GM23338 (cell line): ENCODE measurements around the gene OSER1. TPM values are rescaled to one million over a fixed set of nuclear protein-coding genes. Genes with fewer than 3 reads are reported as not detected.

ENCODE experiments used
- ATAC-seq: fragments of 200-7000 bp; cut with Tn5 transposase; 3 replicates; pipeline ENCODE4 v1.9.1; 2020
- DNase-seq: peaks from one replicate; pipeline ENCODE4 v3.0.0-alpha.2; 2015; ENCODE audit warnings: low spot score
- H2AFZ ChIP-seq: fragments of 200-600 bp; sonication (generic); 2 replicates; pipeline ENCODE4 v1.8.0; 2016; ENCODE audit warnings: antibody characterized with exemption, mild to moderate bottlenecking, moderate library complexity
- H3F3A ChIP-seq: fragments of 200-600 bp; sonication (generic); replicated peaks from 2 replicates; pipeline ENCODE4 v1.8.0; 2017; ENCODE audit warnings: antibody characterized with exemption, mixed run types, low read depth
- H3K27ac ChIP-seq: fragments of 200-600 bp; sonication (generic); 2 replicates; pipeline ENCODE4 v1.6.1; 2016; ENCODE audit warnings: low read depth
- H3K27me3 ChIP-seq: fragments of 200-600 bp; sonication (generic); 2 replicates; pipeline ENCODE4 v1.8.0; 2016; ENCODE audit warnings: mild to moderate bottlenecking, mixed run types, moderate library complexity; ENCODE audit not compliant: insufficient read depth
- H3K36me3 ChIP-seq: fragments of 200-600 bp; sonication (generic); 2 replicates; pipeline ENCODE4 v1.8.0; 2016; ENCODE audit warnings: mild to moderate bottlenecking; ENCODE audit not compliant: insufficient read depth
- H3K4me1 ChIP-seq: fragments of 200-600 bp; sonication (generic); 2 replicates; pipeline ENCODE4 v1.8.0; 2016; ENCODE audit warnings: mild to moderate bottlenecking, moderate library complexity; ENCODE audit not compliant: insufficient read depth
- H3K4me2 ChIP-seq: fragments of 200-600 bp; sonication (generic); 2 replicates; pipeline ENCODE4 v1.7.1; 2017; ENCODE audit warnings: mixed run types
- H3K4me3 ChIP-seq: fragments of 200-600 bp; sonication (generic); 2 replicates; pipeline ENCODE4 v1.6.1; 2016; ENCODE audit warnings: mixed run types
- H3K79me2 ChIP-seq: fragments of 200-600 bp; sonication (generic); replicated peaks from 2 replicates; pipeline ENCODE4 v1.8.0; 2017; ENCODE audit warnings: mild to moderate bottlenecking; ENCODE audit not compliant: insufficient read depth
- H3K9me2 ChIP-seq: fragments of 200-600 bp; sonication (generic); 2 replicates; pipeline ENCODE4 v1.8.0; 2017; ENCODE audit not compliant: insufficient read depth
- H4K20me1 ChIP-seq: fragments of 200-600 bp; sonication (generic); replicated peaks from 2 replicates; pipeline ENCODE4 v1.8.0; 2017; ENCODE audit warnings: mild to moderate bottlenecking; ENCODE audit not compliant: insufficient read depth
- H3K27ac Mint-ChIP-seq: 2 replicates; pipeline ENCODE4 v1.8.0; 2020; ENCODE audit warnings: inconsistent platforms, mild to moderate bottlenecking, moderate library complexity, mixed read lengths
- H3K27me3 Mint-ChIP-seq: 3 replicates; pipeline ENCODE4 v1.8.0; 2022; ENCODE audit warnings: low read depth, mild to moderate bottlenecking, moderate library complexity, mixed read lengths, inconsistent platforms; ENCODE audit not compliant: insufficient read depth, poor library complexity
- H3K36me3 Mint-ChIP-seq: 3 replicates; pipeline ENCODE4 v1.8.0; 2021; ENCODE audit warnings: low read depth, mild to moderate bottlenecking, inconsistent platforms, moderate library complexity, mixed read lengths
- H3K4me1 Mint-ChIP-seq: 3 replicates; pipeline ENCODE4 v1.8.0; 2020; ENCODE audit warnings: mild to moderate bottlenecking, inconsistent platforms, mixed read lengths
- H3K4me3 Mint-ChIP-seq: 3 replicates; pipeline ENCODE4 v1.8.0; 2021; ENCODE audit warnings: moderate library complexity, mild to moderate bottlenecking, inconsistent platforms, mixed read lengths
- H3K9me3 Mint-ChIP-seq: 3 replicates; pipeline ENCODE4 v1.8.0; 2020; ENCODE audit warnings: moderate library complexity, mild to moderate bottlenecking, inconsistent platforms, mixed read lengths
- CREB1 ChIP-seq: fragments of 250-450 bp; sonication (Bioruptor Pico); IDR thresholded peaks from 2 replicates; pipeline ENCODE4 v1.5.0; 2020; ENCODE audit warnings: low read depth, mild to moderate bottlenecking, moderate library complexity
- CTCF ChIP-seq, 2 experiments: fragments of 200-600 bp in 1 of 2; sonication (generic) in 1 of 2; conservative IDR thresholded peaks; 2 replicates each; pipeline versions ENCODE4 v1.5.1 to v1.6.1; 2016 to 2017; ENCODE audit warnings: antibody characterized with exemption in 2 of 2, low read depth in 2 of 2, mild to moderate bottlenecking in 2 of 2, moderate library complexity in 1 of 2
- ETS1 ChIP-seq: IDR thresholded peaks from 2 replicates; pipeline ENCODE4 v1.6.1; 2016; ENCODE audit warnings: antibody characterized with exemption
- EZH2 ChIP-seq: fragments of 200-600 bp; sonication (generic); IDR thresholded peaks from one replicate; pipeline ENCODE4 v1.8.0; 2017; ENCODE audit warnings: antibody characterized with exemption, mild to moderate bottlenecking, low read depth; ENCODE audit not compliant: unreplicated experiment
- EZH2phosphoT487 ChIP-seq: fragments of 200-600 bp; sonication (generic); IDR thresholded peaks from one replicate; pipeline ENCODE4 v1.8.1; 2018; ENCODE audit warnings: antibody characterized with exemption; ENCODE audit not compliant: unreplicated experiment
- JUNB ChIP-seq: IDR thresholded peaks from one replicate; pipeline ENCODE4 v1.6.1; 2016; ENCODE audit warnings: antibody characterized with exemption; ENCODE audit not compliant: unreplicated experiment
- NANOG ChIP-seq: IDR thresholded peaks from 2 replicates; pipeline ENCODE4 v1.6.1; 2016; ENCODE audit warnings: antibody characterized with exemption, borderline replicate concordance
- POLR2AphosphoS5 ChIP-seq: IDR thresholded peaks from 2 replicates; pipeline ENCODE4 v1.6.1; 2016; ENCODE audit warnings: antibody characterized with exemption, low read depth
- REST ChIP-seq: IDR thresholded peaks from one replicate; pipeline ENCODE4 v1.6.1; 2018; ENCODE audit warnings: antibody characterized with exemption; ENCODE audit not compliant: unreplicated experiment
- STAT1 ChIP-seq: IDR thresholded peaks from one replicate; pipeline ENCODE4 v1.6.1; 2016; ENCODE audit warnings: antibody characterized with exemption; ENCODE audit not compliant: unreplicated experiment
- ZNF114 ChIP-seq: fragments of 250-450 bp; sonication (Bioruptor Pico); IDR thresholded peaks from 2 replicates; pipeline ENCODE4 v1.5.0; 2020; ENCODE audit warnings: mild to moderate bottlenecking, moderate library complexity
- ZNF331 ChIP-seq: fragments of 250-450 bp; sonication (Bioruptor Pico); IDR thresholded peaks from 2 replicates; pipeline ENCODE4 v1.5.0; 2020; ENCODE audit warnings: low read depth, mild to moderate bottlenecking, moderate library complexity
- ZNF462 ChIP-seq: fragments of 250-450 bp; sonication (Bioruptor Pico); IDR thresholded peaks from 2 replicates; pipeline ENCODE4 v1.5.0; 2020; ENCODE audit warnings: mild to moderate bottlenecking, moderate library complexity
- polyA plus RNA-seq: library from polyadenylated mRNA; unstranded; fragments of >200 nt; fragmentation: Nextera tagmentation; extraction: Ambion mirVana; gene quantifications from 2 replicates; pipeline ENCODE4 v1.2.1, GENCODE V29; 2016
- total RNA-seq: library from RNA; depleted of rRNA; stranded (reverse); fragments of >200 nt; shearing (Covaris generic); gene quantifications from 2 replicates; pipeline ENCODE4 v1.2.3, GENCODE V29; 2014

The OSER1 gene
- total and polyA plus RNA-seq, 2 experiments from 2014 or later, result 25.2 to 31.1 TPM

- TF ChIP-seq ZNF462 (CRISPR knock-in tag), result no peak
- no peak for TF ChIP-seq STAT1
These were observed 15.0 kb downstream of the OSER1 start (continued) for GRCh38 chr20:44195605-44196004.

- DNase-seq (no peak), ATAC-seq (no peak)
- no peaks in the 10 kb centered on the region for H3K9me2 ChIP-seq
- no peaks in the 10 kb centered on the region for H3K4me1 ChIP-seq
- H3K27me3 Mint-ChIP-seq, result peaks cover 3% of the 10 kb centered on the region
- H3K36me3 Mint-ChIP-seq, result peaks cover 23% of the 10 kb centered on the region
- 0 out of 2 replicates have a peak, but pooled peaks cover 16% of the 10 kb centered on the region for H3K36me3 ChIP-seq
- no peaks in the 10 kb centered on the region for H3F3A ChIP-seq
- H3K27me3 ChIP-seq, result no peaks in the 10 kb centered on the region
- H3K4me3 ChIP-seq, result no peak overlapping the region
- no peaks in the 10 kb centered on the region for H3K79me2 ChIP-seq
- H3K4me3 Mint-ChIP-seq, result no peak overlapping the region
- H3K4me2 ChIP-seq, result no peak overlapping the region
- H3K27ac ChIP-seq, result no peak overlapping the region
- no peak overlapping the region for H3K27ac Mint-ChIP-seq
- no peak overlapping the region for H2AFZ ChIP-seq
- peaks cover 6% of the 10 kb centered on the region for H4K20me1 ChIP-seq
- no peaks in the 10 kb centered on the region for H3K9me3 Mint-ChIP-seq
- no peaks in the 10 kb centered on the region for H3K4me1 Mint-ChIP-seq
- no peak for TF ChIP-seq JUNB
- no peak for TF ChIP-seq REST
- TF ChIP-seq ETS1, result no peak
- no peak for TF ChIP-seq EZH2
- TF ChIP-seq NANOG, result no peak
- TF ChIP-seq CREB1, result no peak
- TF ChIP-seq CTCF (conservative IDR thresholded peaks at IDR 0.05; ENCODE audit: low read depth in 2 of 2), result no peak
- TF ChIP-seq ZNF114, result no peak
- TF ChIP-seq STAT1, result no peak
- TF ChIP-seq EZH2phosphoT487, result no peak
- TF ChIP-seq POLR2AphosphoS5, result no peak
- TF ChIP-seq ZNF331 (CRISPR knock-in tag), result no peak
These were observed 16.8 kb downstream of the OSER1 start for GRCh38 chr20:44193801-44194200.
